UCSD-AML1 (cell line): ENCODE data around the gene TBATA.

Experiments used
- DNase-seq: peaks from one replicate; lab custom pipeline; 2025; ENCODE audit not compliant: unreplicated experiment; lab: John Stamatoyannopoulos, UW

Gene TBATA

GRCh38 chr10:70785190-70785589 lies at the start of gene TBATA:
Gene TBATA (minus strand): TSS chr10:70785377. CDS start chr10:70783379, 1,998 bp downstream.
- DNase-seq = peak; percentile 79

GRCh38 chr10:70834441-70835151 lies 49.4 kb upstream of the TBATA start:
- no peak for DNase-seq

- DNase-seq = no peak
Observed at GRCh38 chr10:70834021-70834420, 48.8 kb upstream of the TBATA start.

GRCh38 chr10:70833601-70834000 lies 48.4 kb upstream of the TBATA start:
- DNase-seq = no peak

- DNase-seq = no peak
Observed at GRCh38 chr10:70832852-70833528, 47.8 kb upstream of the TBATA start.

- DNase-seq = no peak
Observed at GRCh38 chr10:70832221-70832620, 47.0 kb upstream of the TBATA start.

- no peak for DNase-seq
Observed at GRCh38 chr10:70830164-70830563, 45.0 kb upstream of the TBATA start.

- DNase-seq = no peak
Observed at GRCh38 chr10:70829543-70829942, 44.4 kb upstream of the TBATA start.

- no peak for DNase-seq
Observed at GRCh38 chr10:70828923-70829322, 43.7 kb upstream of the TBATA start.

GRCh38 chr10:70827086-70827757 lies 42.0 kb upstream of the TBATA start:
- no peak for DNase-seq

GRCh38 chr10:70822076-70822820 lies 37.1 kb upstream of the TBATA start:
- no peak for DNase-seq

- DNase-seq = no peak
Observed at GRCh38 chr10:70820976-70821750, 36.0 kb upstream of the TBATA start.

GRCh38 chr10:70816220-70816894 lies 31.2 kb upstream of the TBATA start:
- DNase-seq = peak; percentile 49

- peak; percentile 87 for DNase-seq
Observed at GRCh38 chr10:70815504-70816219, 30.5 kb upstream of the TBATA start, which contains the start of gene SGPL1. Gene SGPL1 (plus strand): TSS chr10:70815948. CDS start chr10:70816854, 906 bp downstream.

GRCh38 chr10:70814126-70814525 lies 28.9 kb upstream of the TBATA start:
- no peak for DNase-seq

- DNase-seq = no peak
Observed at GRCh38 chr10:70812814-70813213, 27.6 kb upstream of the TBATA start.

GRCh38 chr10:70811881-70812280 lies 26.7 kb upstream of the TBATA start:
- DNase-seq = no peak

- DNase-seq = no peak
Observed at GRCh38 chr10:70810967-70811366, 25.8 kb upstream of the TBATA start.

GRCh38 chr10:70809726-70810125 lies 24.5 kb upstream of the TBATA start:
- no peak for DNase-seq
